OCI-LY7 (cell line): ENCODE results near the gene SLC43A2.

Experiments
- EZH2phosphoT487 ChIP-seq: fragments of 200-600 bp; sonication (generic); IDR thresholded peaks from 2 replicates; pipeline ENCODE4 v1.6.1; 2018; ENCODE audit warnings: low read depth, borderline replicate concordance, mild to moderate bottlenecking, mixed run types, antibody characterized with exemption, low read length, moderate library complexity, mixed read lengths
- TF ChIP-seq, protein P1 (sequence below): fragments of 200-600 bp; sonication (generic); conservative IDR thresholded peaks from 2 replicates; pipeline ENCODE4 v1.5.1; 2014; ENCODE audit warnings: mild to moderate bottlenecking, antibody characterized with exemption, low read length, moderate library complexity, mixed read lengths

DNA sequence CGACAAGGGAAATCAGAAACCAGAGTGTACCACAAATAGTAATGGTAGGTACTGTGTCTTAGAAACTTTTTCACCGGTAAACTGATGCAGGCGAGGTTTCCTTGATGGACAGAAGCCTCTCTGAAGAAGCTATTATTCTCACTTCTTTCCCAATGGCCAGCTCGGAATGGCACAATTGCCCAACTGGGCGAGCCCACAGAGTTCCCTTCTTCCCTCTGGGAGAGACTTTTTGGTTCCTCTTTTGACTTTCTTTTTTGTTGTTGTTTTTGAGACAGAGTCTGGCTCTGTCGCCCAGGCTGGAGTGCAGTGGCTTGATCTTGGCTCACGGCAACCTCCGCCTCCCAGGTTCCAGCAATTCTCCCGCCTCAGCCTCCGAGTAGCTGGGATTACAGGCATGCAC is 16.9 kb downstream of the SLC43A2 start:
- TF ChIP-seq, protein P1, sequence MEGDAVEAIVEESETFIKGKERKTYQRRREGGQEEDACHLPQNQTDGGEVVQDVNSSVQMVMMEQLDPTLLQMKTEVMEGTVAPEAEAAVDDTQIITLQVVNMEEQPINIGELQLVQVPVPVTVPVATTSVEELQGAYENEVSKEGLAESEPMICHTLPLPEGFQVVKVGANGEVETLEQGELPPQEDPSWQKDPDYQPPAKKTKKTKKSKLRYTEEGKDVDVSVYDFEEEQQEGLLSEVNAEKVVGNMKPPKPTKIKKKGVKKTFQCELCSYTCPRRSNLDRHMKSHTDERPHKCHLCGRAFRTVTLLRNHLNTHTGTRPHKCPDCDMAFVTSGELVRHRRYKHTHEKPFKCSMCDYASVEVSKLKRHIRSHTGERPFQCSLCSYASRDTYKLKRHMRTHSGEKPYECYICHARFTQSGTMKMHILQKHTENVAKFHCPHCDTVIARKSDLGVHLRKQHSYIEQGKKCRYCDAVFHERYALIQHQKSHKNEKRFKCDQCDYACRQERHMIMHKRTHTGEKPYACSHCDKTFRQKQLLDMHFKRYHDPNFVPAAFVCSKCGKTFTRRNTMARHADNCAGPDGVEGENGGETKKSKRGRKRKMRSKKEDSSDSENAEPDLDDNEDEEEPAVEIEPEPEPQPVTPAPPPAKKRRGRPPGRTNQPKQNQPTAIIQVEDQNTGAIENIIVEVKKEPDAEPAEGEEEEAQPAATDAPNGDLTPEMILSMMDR, result no peak
- no peak for TF ChIP-seq EZH2phosphoT487
